IMR-90 (cell line): ENCODE measurements around the gene CSPG5.

Source experiments
- BHLHE40 ChIP-seq: fragments of 150-350 bp; IDR thresholded peaks from 2 replicates; pipeline ENCODE4 v1.6.1; 2016; ENCODE audit warnings: mild to moderate bottlenecking, low read depth, low read length
- CEBPB ChIP-seq: IDR thresholded peaks from 2 replicates; pipeline ENCODE4 v1.6.1; 2012; ENCODE audit warnings: low read depth, low read length, improper control_type of control experiment
- CHD1 ChIP-seq: IDR thresholded peaks from 2 replicates; pipeline ENCODE4 v1.6.1; 2012; ENCODE audit warnings: low read depth, low read length, improper control_type of control experiment
- CTCF ChIP-seq: conservative IDR thresholded peaks from 2 replicates; pipeline ENCODE4 v1.5.1; 2012; ENCODE audit warnings: mild to moderate bottlenecking, low read depth, low read length, improper control_type of control experiment
- ELK1 ChIP-seq: fragments of 150-350 bp; IDR thresholded peaks from 2 replicates; pipeline ENCODE4 v1.6.1; 2016; ENCODE audit warnings: low read depth, mild to moderate bottlenecking, low read length, moderate library complexity, borderline replicate concordance
- MXI1 ChIP-seq: IDR thresholded peaks from 2 replicates; pipeline ENCODE4 v1.6.1; 2012; ENCODE audit warnings: low read depth, mild to moderate bottlenecking, low read length, moderate library complexity, borderline replicate concordance
- POLR2A ChIP-seq: IDR thresholded peaks from 2 replicates; pipeline ENCODE4 v1.6.1; 2012; ENCODE audit warnings: mild to moderate bottlenecking, low read depth, low read length
- RAD21 ChIP-seq: IDR thresholded peaks from 2 replicates; pipeline ENCODE4 v1.6.1; 2012; ENCODE audit warnings: low read length, improper control_type of control experiment
- RFX5 ChIP-seq: IDR thresholded peaks from 2 replicates; pipeline ENCODE4 v1.8.0; 2012; ENCODE audit warnings: low read depth, mild to moderate bottlenecking, low read length, moderate library complexity
- SMC3 ChIP-seq: fragments of 150-350 bp; IDR thresholded peaks from 2 replicates; pipeline ENCODE4 v1.6.1; 2016; ENCODE audit warnings: low read depth, mild to moderate bottlenecking, antibody characterized with exemption, low read length, moderate library complexity

GRCh38 chr3:47542471-47543173 is 36.0 kb downstream of the CSPG5 start:
- no peak for TF ChIP-seq POLR2A
- TF ChIP-seq BHLHE40 = no peak
- no peak for TF ChIP-seq RAD21
- no peak for TF ChIP-seq MXI1
- no peak for TF ChIP-seq CEBPB
- no peak for TF ChIP-seq ELK1
- TF ChIP-seq CTCF = no peak
- TF ChIP-seq SMC3 = no peak
- no peak for TF ChIP-seq CHD1
- TF ChIP-seq RFX5 = no peak
